ENCODE measurements around the gene RSPH1.

RSPH1 gene

GRCh38 chr21:42479582-42479981 is 16.4 kb downstream of the RSPH1 start:
- Histone ChIP-seq H3K27me3 (ENCODE audit: insufficient read depth, low read length, poor library complexity, severe bottlenecking) (no peaks in the 10 kb centered on the region), H3K4me2 (ENCODE audit: low read depth, low read length, poor library complexity, severe bottlenecking) (no peak overlapping the region)

GRCh38 chr21:42478504-42478903 is 17.5 kb downstream of the RSPH1 start:
- no peak overlapping the region for H3K4me2 ChIP-seq (ENCODE audit: low read depth, low read length, poor library complexity, severe bottlenecking)
- H3K9ac ChIP-seq (ENCODE audit: low read depth, low read length, poor library complexity, severe bottlenecking) = no peak overlapping the region
- H3K9me3 ChIP-seq (ENCODE audit: insufficient read depth, low read depth, low read length) = no peaks in the 10 kb centered on the region
- no peak for TF ChIP-seq EZH2phosphoT487 (IDR thresholded peaks at IDR 0.05; ENCODE audit: borderline replicate concordance)
- no peak for TF ChIP-seq CTCF (conservative IDR thresholded peaks at IDR 0.05; ENCODE audit: low read length)
- H3K4me3 ChIP-seq (ENCODE audit: low read length, poor library complexity, severe bottlenecking) = no peak overlapping the region
- H3F3A ChIP-seq (ENCODE audit: low read depth) = no peaks in the 10 kb centered on the region
- no peaks in the 10 kb centered on the region for H3K36me3 ChIP-seq (ENCODE audit: insufficient read depth, low read length)
- H3K79me2 ChIP-seq (ENCODE audit: insufficient read depth, low read length) = no peaks in the 10 kb centered on the region
- no peaks in the 10 kb centered on the region for H3K27me3 ChIP-seq (ENCODE audit: insufficient read depth, low read length, poor library complexity, severe bottlenecking)
- H4K20me1 ChIP-seq (ENCODE audit: insufficient read depth, low read length, poor library complexity, severe bottlenecking) = no peaks in the 10 kb centered on the region
- no peaks in the 10 kb centered on the region for H3K9me2 ChIP-seq (replicated peaks; ENCODE audit: low read depth, low read length)
- no peak overlapping the region for H2AFZ ChIP-seq (ENCODE audit: low read length)
- H3K4me1 ChIP-seq (ENCODE audit: insufficient read depth, low read length, poor library complexity, severe bottlenecking) = peaks cover 21% of the 10 kb centered on the region

More at GRCh38 chr21:42479582-42479981, 16.4 kb downstream of the RSPH1 start:
- Histone ChIP-seq H2AFZ (ENCODE audit: low read length) (no peak overlapping the region), H3F3A (ENCODE audit: low read depth) (no peaks in the 10 kb centered on the region), H3K4me3 (ENCODE audit: low read length, poor library complexity, severe bottlenecking) (no peak overlapping the region), H3K36me3 (ENCODE audit: insufficient read depth, low read length) (no peaks in the 10 kb centered on the region), H3K9ac (ENCODE audit: low read depth, low read length, poor library complexity, severe bottlenecking) (no peak overlapping the region), H3K79me2 (ENCODE audit: insufficient read depth, low read length) (no peaks in the 10 kb centered on the region), H3K9me3 (ENCODE audit: insufficient read depth, low read depth, low read length) (no peaks in the 10 kb centered on the region), H4K20me1 (ENCODE audit: insufficient read depth, low read length, poor library complexity, severe bottlenecking) (no peaks in the 10 kb centered on the region), H3K9me2 (replicated peaks; ENCODE audit: low read depth, low read length) (no peaks in the 10 kb centered on the region), H3K4me1 (ENCODE audit: insufficient read depth, low read length, poor library complexity, severe bottlenecking) (peaks cover 21% of the 10 kb centered on the region)
- no peak for TF ChIP-seq CTCF (conservative IDR thresholded peaks at IDR 0.05; ENCODE audit: low read length)
- TF ChIP-seq EZH2phosphoT487 (IDR thresholded peaks at IDR 0.05; ENCODE audit: borderline replicate concordance) = no peak

- Histone ChIP-seq H3K4me2 (ENCODE audit: low read depth, low read length, poor library complexity, severe bottlenecking) (no peak overlapping the region), H3K27me3 (ENCODE audit: insufficient read depth, low read length, poor library complexity, severe bottlenecking) (no peaks in the 10 kb centered on the region), H3K9me3 (ENCODE audit: insufficient read depth, low read depth, low read length) (no peaks in the 10 kb centered on the region), H3K4me3 (ENCODE audit: low read length, poor library complexity, severe bottlenecking) (no peak overlapping the region), H2AFZ (ENCODE audit: low read length) (no peak overlapping the region), H3F3A (ENCODE audit: low read depth) (no peaks in the 10 kb centered on the region), H3K9me2 (replicated peaks; ENCODE audit: low read depth, low read length) (no peaks in the 10 kb centered on the region), H3K9ac (ENCODE audit: low read depth, low read length, poor library complexity, severe bottlenecking) (no peak overlapping the region), H3K36me3 (ENCODE audit: insufficient read depth, low read length) (no peaks in the 10 kb centered on the region), H4K20me1 (ENCODE audit: insufficient read depth, low read length, poor library complexity, severe bottlenecking) (no peaks in the 10 kb centered on the region), H3K79me2 (ENCODE audit: insufficient read depth, low read length) (no peaks in the 10 kb centered on the region), H3K4me1 (ENCODE audit: insufficient read depth, low read length, poor library complexity, severe bottlenecking) (peaks cover 35% of the 10 kb centered on the region)
- no peak for TF ChIP-seq EZH2phosphoT487 (IDR thresholded peaks at IDR 0.05; ENCODE audit: borderline replicate concordance)
- no peak for TF ChIP-seq CTCF (conservative IDR thresholded peaks at IDR 0.05; ENCODE audit: low read length)
These were observed 19.4 kb downstream of the RSPH1 start for GRCh38 chr21:42476388-42477331.
